ENCODE data around the gene ARMH1. TPM values are rescaled to one million over a fixed set of nuclear protein-coding genes. Genes with fewer than 3 reads are reported as not detected.
"Not testable (repeated sequence)": the region's sequence is repeated elsewhere in the genome, so short reads cannot be mapped to it uniquely, and the experiment has no call there.

The ARMH1 gene
- total RNA-seq, 1 experiment from 2014 or later, result 2.8 TPM

DNA sequence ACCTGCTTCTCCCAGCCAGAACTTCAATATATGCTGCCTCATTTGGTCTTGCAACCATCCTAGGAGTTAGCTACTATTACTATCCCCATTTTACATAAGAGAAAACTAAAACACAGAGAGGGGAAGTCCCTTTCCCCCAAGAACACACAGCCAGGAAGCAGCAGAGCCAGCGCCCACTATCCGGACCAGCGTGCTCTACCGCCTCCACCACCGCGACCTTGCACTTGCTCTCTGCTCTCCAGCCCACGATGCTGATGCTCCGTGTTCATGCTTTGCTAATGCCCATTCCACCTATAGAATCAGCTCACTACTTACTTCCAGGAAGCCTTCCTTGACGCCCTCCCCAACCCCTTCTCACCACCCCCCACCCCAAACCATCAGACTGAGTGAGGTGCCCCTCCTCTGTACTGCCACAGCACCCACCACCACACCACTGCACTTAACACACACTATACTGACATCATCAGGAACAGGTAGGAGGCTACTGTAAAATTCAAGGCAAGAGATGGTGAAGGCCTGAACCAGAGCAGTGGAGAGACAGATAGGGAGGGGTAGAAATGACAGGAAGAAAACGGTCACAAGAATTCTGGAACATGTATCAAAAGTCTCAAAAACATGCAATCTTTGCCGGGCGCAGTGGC lies 9.7 kb upstream of the ARMH1 start:
- no peak for DNase-seq (ENCODE audit: low read depth, low spot score)
- H3K36me3 ChIP-seq (ENCODE audit: control insufficient read depth, insufficient read depth, low read length), result no peaks in the 10 kb centered on the region
- H3K27me3 ChIP-seq (ENCODE audit: control insufficient read depth, insufficient read depth, low read length), result no peaks in the 10 kb centered on the region
- TF ChIP-seq SIN3A (IDR thresholded peaks at IDR 0.05; ENCODE audit: borderline replicate concordance, insufficient read depth, low read depth, low read length), result no peak
- TF ChIP-seq TCF7L2 (IDR thresholded peaks at IDR 0.05; ENCODE audit: low read depth, low read length), result no peak
- TF ChIP-seq, protein P1, sequence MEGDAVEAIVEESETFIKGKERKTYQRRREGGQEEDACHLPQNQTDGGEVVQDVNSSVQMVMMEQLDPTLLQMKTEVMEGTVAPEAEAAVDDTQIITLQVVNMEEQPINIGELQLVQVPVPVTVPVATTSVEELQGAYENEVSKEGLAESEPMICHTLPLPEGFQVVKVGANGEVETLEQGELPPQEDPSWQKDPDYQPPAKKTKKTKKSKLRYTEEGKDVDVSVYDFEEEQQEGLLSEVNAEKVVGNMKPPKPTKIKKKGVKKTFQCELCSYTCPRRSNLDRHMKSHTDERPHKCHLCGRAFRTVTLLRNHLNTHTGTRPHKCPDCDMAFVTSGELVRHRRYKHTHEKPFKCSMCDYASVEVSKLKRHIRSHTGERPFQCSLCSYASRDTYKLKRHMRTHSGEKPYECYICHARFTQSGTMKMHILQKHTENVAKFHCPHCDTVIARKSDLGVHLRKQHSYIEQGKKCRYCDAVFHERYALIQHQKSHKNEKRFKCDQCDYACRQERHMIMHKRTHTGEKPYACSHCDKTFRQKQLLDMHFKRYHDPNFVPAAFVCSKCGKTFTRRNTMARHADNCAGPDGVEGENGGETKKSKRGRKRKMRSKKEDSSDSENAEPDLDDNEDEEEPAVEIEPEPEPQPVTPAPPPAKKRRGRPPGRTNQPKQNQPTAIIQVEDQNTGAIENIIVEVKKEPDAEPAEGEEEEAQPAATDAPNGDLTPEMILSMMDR (IDR thresholded peaks at IDR 0.05), result no peak
- no peak for TF ChIP-seq POLR2AphosphoS5 (IDR thresholded peaks at IDR 0.05; ENCODE audit: low read depth, low read length)
- TF ChIP-seq, protein P2, sequence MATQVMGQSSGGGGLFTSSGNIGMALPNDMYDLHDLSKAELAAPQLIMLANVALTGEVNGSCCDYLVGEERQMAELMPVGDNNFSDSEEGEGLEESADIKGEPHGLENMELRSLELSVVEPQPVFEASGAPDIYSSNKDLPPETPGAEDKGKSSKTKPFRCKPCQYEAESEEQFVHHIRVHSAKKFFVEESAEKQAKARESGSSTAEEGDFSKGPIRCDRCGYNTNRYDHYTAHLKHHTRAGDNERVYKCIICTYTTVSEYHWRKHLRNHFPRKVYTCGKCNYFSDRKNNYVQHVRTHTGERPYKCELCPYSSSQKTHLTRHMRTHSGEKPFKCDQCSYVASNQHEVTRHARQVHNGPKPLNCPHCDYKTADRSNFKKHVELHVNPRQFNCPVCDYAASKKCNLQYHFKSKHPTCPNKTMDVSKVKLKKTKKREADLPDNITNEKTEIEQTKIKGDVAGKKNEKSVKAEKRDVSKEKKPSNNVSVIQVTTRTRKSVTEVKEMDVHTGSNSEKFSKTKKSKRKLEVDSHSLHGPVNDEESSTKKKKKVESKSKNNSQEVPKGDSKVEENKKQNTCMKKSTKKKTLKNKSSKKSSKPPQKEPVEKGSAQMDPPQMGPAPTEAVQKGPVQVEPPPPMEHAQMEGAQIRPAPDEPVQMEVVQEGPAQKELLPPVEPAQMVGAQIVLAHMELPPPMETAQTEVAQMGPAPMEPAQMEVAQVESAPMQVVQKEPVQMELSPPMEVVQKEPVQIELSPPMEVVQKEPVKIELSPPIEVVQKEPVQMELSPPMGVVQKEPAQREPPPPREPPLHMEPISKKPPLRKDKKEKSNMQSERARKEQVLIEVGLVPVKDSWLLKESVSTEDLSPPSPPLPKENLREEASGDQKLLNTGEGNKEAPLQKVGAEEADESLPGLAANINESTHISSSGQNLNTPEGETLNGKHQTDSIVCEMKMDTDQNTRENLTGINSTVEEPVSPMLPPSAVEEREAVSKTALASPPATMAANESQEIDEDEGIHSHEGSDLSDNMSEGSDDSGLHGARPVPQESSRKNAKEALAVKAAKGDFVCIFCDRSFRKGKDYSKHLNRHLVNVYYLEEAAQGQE (IDR thresholded peaks at IDR 0.05; ENCODE audit: insufficient read depth in 1 of 2, low read depth in 2 of 2, low read length in 1 of 2), result no peak
- BruUV-seq (replicated peaks), result no TSS peak
- CTCF ChIA-PET, result no interaction called here
- H3K27ac ChIP-seq (ENCODE audit: low read length), result no peak overlapping the region
- no peaks in the 10 kb centered on the region for H3K4me1 ChIP-seq (ENCODE audit: control insufficient read depth, insufficient read depth, low read length)
- ATAC-seq, result no peak
- H3K9me3 ChIP-seq (ENCODE audit: control insufficient read depth, insufficient read depth, low read depth, low read length), result no peaks in the 10 kb centered on the region
- H3K4me3 ChIP-seq (ENCODE audit: low read depth in 2 of 2, low read length in 2 of 2), result no peak overlapping the region
- POLR2A ChIA-PET, result interaction anchor here (0.8 kb wide), 1 partner anchor 33 kb away, joined by 3 read pairs; no protein-coding TSS in a partner anchor
- in situ Hi-C loops (cut with HindIII; ENCODE audit: low pct_unique_long_range_greater_than_20kb, low sequenced_read_pairs), result no loop called here
- intact Hi-C loops (cut with micrococcal nuclease; ENCODE audit: unreplicated experiment), result no loop called here

DNA sequence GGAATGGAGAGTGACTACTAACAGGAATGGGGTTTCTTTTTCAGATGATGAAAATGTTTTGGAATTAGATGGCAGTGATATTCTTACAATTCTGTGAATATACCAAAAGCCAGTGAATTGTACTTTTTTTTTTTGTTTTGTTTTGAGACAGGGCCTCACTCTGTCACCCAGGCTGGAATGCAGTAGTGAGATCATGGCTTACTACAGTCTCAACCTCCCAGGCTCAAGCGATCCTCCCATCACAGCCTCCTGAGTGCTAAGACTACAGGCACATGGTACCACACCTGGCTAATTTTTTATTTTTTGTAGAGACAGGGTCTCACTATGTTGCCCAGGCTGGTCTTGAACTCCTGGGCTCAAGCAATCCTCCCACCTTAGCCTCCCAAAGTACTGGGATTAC lies 7.8 kb upstream of the ARMH1 start:
- H3K4me3 ChIP-seq (ENCODE audit: low read depth in 2 of 2, low read length in 2 of 2); BruUV-seq (replicated peaks); CTCF ChIA-PET; H3K36me3 ChIP-seq (ENCODE audit: control insufficient read depth, insufficient read depth, low read length); H3K27me3 ChIP-seq (ENCODE audit: control insufficient read depth, insufficient read depth, low read length); intact Hi-C loops (cut with micrococcal nuclease; ENCODE audit: unreplicated experiment); in situ Hi-C loops (cut with HindIII; ENCODE audit: low pct_unique_long_range_greater_than_20kb, low sequenced_read_pairs); DNase-seq (ENCODE audit: low read depth, low spot score); H3K4me1 ChIP-seq (ENCODE audit: control insufficient read depth, insufficient read depth, low read length); ATAC-seq; POLR2A ChIA-PET; H3K9me3 ChIP-seq (ENCODE audit: control insufficient read depth, insufficient read depth, low read depth, low read length); H3K27ac ChIP-seq (ENCODE audit: low read length): not testable (repeated sequence)
